IMR-90 (cell line): ENCODE data around the gene COX6B2. TPM values are rescaled to one million over a fixed set of nuclear protein-coding genes. Genes with fewer than 3 reads are reported as not detected.

Experiments used
- ATAC-seq: fragments of 200-7000 bp; cut with Tn5 transposase; 2 replicates; pipeline ENCODE4 v1.9.1; 2020; ENCODE audit warnings: low read depth, mild to moderate bottlenecking, moderate library complexity
- BruUV-seq: library from RNA; stranded (reverse); fragments of 400-500 nt; replicated peaks from 2 replicates; lab custom pipeline; 2021; lab: Mats Ljungman, UMichigan
- CTCF ChIA-PET: fragments of 300-600 bp; formaldehyde crosslinking; extraction: SDS; loops from one replicate; lab custom pipeline; 2021; ENCODE audit warnings: antibody characterized with exemption; lab: Yijun Ruan, JAX
- POLR2A ChIA-PET: fragments of 300-600 bp; sonication (Branson Sonifier 250); formaldehyde crosslinking; loops from one replicate; lab custom pipeline; 2022; ENCODE audit warnings: antibody characterized with exemption; ENCODE audit not compliant: unreplicated experiment; lab: Charles Lee
- DNase-seq: peaks from one replicate; pipeline ENCODE4 v3.0.0; 2013
- H2AFZ ChIP-seq: replicated peaks from 2 replicates; pipeline ENCODE3; 2013; ENCODE audit warnings: low read length, mild to moderate bottlenecking; ENCODE audit not compliant: poor library complexity
- H2AK5ac ChIP-seq: 2 replicates; pipeline ENCODE4 v1.6.1; 2013; ENCODE audit warnings: low read depth, low read length, inconsistent platforms
- H2AK9ac ChIP-seq: replicated peaks from 2 replicates; pipeline ENCODE3; 2013; ENCODE audit warnings: mild to moderate bottlenecking, low read depth, low read length, moderate library complexity; ENCODE audit not compliant: poor library complexity
- H2BK120ac ChIP-seq: 2 replicates; pipeline ENCODE4 v1.6.1; 2013; ENCODE audit warnings: low read depth, low read length, inconsistent platforms
- H2BK15ac ChIP-seq: 3 replicates; pipeline ENCODE4 v1.6.1; 2013; ENCODE audit warnings: low read depth, low read length, inconsistent platforms
- H2BK20ac ChIP-seq: 2 replicates; pipeline ENCODE4 v1.6.1; 2013; ENCODE audit warnings: low read depth, mild to moderate bottlenecking, inconsistent platforms, low read length, moderate library complexity
- H2BK5ac ChIP-seq: 2 replicates; pipeline ENCODE4 v1.6.1; 2013; ENCODE audit warnings: mild to moderate bottlenecking, low read depth, low read length, inconsistent platforms; ENCODE audit not compliant: poor library complexity, severe bottlenecking
- H3K14ac ChIP-seq: replicated peaks from 2 replicates; pipeline ENCODE4 v1.6.1; 2013; ENCODE audit warnings: low read depth, low read length, inconsistent platforms
- H3K18ac ChIP-seq: 2 replicates; pipeline ENCODE4 v1.6.1; 2013; ENCODE audit warnings: low read depth, low read length, control low read depth
- H3K23ac ChIP-seq: 2 replicates; pipeline ENCODE4 v1.6.1; 2013; ENCODE audit warnings: low read depth, low read length, inconsistent platforms
- H3K27ac ChIP-seq: 2 replicates; pipeline ENCODE4 v1.5.1; 2013; ENCODE audit warnings: mild to moderate bottlenecking, control low read depth, low read length; ENCODE audit not compliant: insufficient read depth
- H3K27me3 ChIP-seq: 2 replicates; pipeline ENCODE4 v1.6.1; 2013; ENCODE audit warnings: low read length; ENCODE audit not compliant: control insufficient read depth, insufficient read depth
- H3K36me3 ChIP-seq: 2 replicates; pipeline ENCODE4 v1.6.1; 2013; ENCODE audit warnings: low read length, mixed read lengths; ENCODE audit not compliant: control insufficient read depth, insufficient read depth
- H3K4ac ChIP-seq: 2 replicates; pipeline ENCODE4 v1.6.1; 2013; ENCODE audit warnings: low read depth, low read length, inconsistent platforms
- H3K4me1 ChIP-seq: 2 replicates; pipeline ENCODE4 v1.6.1; 2013; ENCODE audit warnings: low read length, mixed read lengths; ENCODE audit not compliant: control insufficient read depth, insufficient read depth
- H3K4me2 ChIP-seq: 2 replicates; pipeline ENCODE4 v1.6.1; 2013; ENCODE audit warnings: low read depth, mild to moderate bottlenecking, control low read depth, low read length, moderate library complexity
- H3K4me3 ChIP-seq: 2 replicates; pipeline ENCODE4 v1.5.1; 2013; ENCODE audit warnings: low read depth, mild to moderate bottlenecking, control low read depth, low read length, moderate library complexity; ENCODE audit not compliant: insufficient read depth
- H3K56ac ChIP-seq: 2 replicates; pipeline ENCODE4 v1.6.1; 2013; ENCODE audit warnings: low read length, inconsistent platforms; ENCODE audit not compliant: insufficient read depth; ENCODE audit errors: extremely low read depth
- H3K79me1 ChIP-seq, 2 experiments: 2 replicates each; pipeline ENCODE4 v1.6.1; 2013; ENCODE audit warnings: low read length in 2 of 2, inconsistent platforms in 1 of 2, low read depth in 1 of 2
- H3K9ac ChIP-seq: 2 replicates; pipeline ENCODE4 v1.6.1; 2013; ENCODE audit warnings: low read depth, low read length, control low read depth
- H3K9me1 ChIP-seq: 2 replicates; pipeline ENCODE4 v1.6.1; 2013; ENCODE audit warnings: low read length, inconsistent platforms; ENCODE audit not compliant: insufficient read depth
- H3K9me3 ChIP-seq: 2 replicates; pipeline ENCODE4 v1.6.1; 2013; ENCODE audit warnings: low read length; ENCODE audit not compliant: control insufficient read depth, insufficient read depth
- H4K20me1 ChIP-seq: 2 replicates; pipeline ENCODE4 v1.6.1; 2013; ENCODE audit warnings: low read length, inconsistent platforms; ENCODE audit not compliant: insufficient read depth
- H4K5ac ChIP-seq: 2 replicates; pipeline ENCODE4 v1.6.1; 2013; ENCODE audit warnings: mild to moderate bottlenecking, low read depth, low read length, control low read depth
- H4K8ac ChIP-seq, 2 experiments: 2 replicates each; pipeline ENCODE4 v1.6.1; 2013; ENCODE audit warnings: low read depth in 2 of 2, low read length in 2 of 2, control low read depth in 1 of 2, inconsistent platforms in 1 of 2
- H4K91ac ChIP-seq: 2 replicates; pipeline ENCODE4 v1.6.1; 2013; ENCODE audit warnings: low read depth, low read length, inconsistent platforms; ENCODE audit not compliant: insufficient read depth
- CEBPB ChIP-seq: IDR thresholded peaks from 2 replicates; pipeline ENCODE4 v1.6.1; 2012; ENCODE audit warnings: low read depth, low read length, improper control_type of control experiment
- CHD1 ChIP-seq: IDR thresholded peaks from 2 replicates; pipeline ENCODE4 v1.6.1; 2012; ENCODE audit warnings: low read depth, low read length, improper control_type of control experiment
- MAZ ChIP-seq: IDR thresholded peaks from 2 replicates; pipeline ENCODE4 v1.6.1; 2012; ENCODE audit warnings: low read depth, mild to moderate bottlenecking, low read length, improper control_type of control experiment, moderate library complexity, borderline replicate concordance
- MXI1 ChIP-seq: IDR thresholded peaks from 2 replicates; pipeline ENCODE4 v1.6.1; 2012; ENCODE audit warnings: low read depth, mild to moderate bottlenecking, low read length, moderate library complexity, borderline replicate concordance
- POLR2A ChIP-seq: IDR thresholded peaks from 2 replicates; pipeline ENCODE4 v1.6.1; 2012; ENCODE audit warnings: mild to moderate bottlenecking, low read depth, low read length
- WGBS, 2 experiments: methylation state at CpG; one replicate each; pipeline versions ENCODE4 v1.1.5 to v1.1.7; 2013; ENCODE audit warnings: missing lambda C conversion rate in 2 of 2; ENCODE audit not compliant: insufficient read length in 1 of 2; ENCODE audit errors: extremely low coverage in 2 of 2; 5-methylcytosine and 5-hydroxymethylcytosine counted together
- dilution Hi-C: fragments of 300-500 bp; cut with HindIII; formaldehyde crosslinking; loops from one replicate; pipeline ENCODE4 v1.14.3; 2018; ENCODE audit warnings: low sequenced_read_pairs; ENCODE audit not compliant: unreplicated experiment
- in situ Hi-C: fragments of 300-500 bp; cut with MboI; formaldehyde crosslinking; loops from 3 replicates; pipeline ENCODE4 v1.14.3; 2019; ENCODE audit warnings: low sequenced_read_pairs, inconsistent platforms, mixed read lengths
- intact Hi-C: fragments of 100-400 bp; cut with micrococcal nuclease; formaldehyde crosslinking; loops from 2 replicates; pipeline ENCODE4 v1.10.0; 2022
- polyA plus RNA-seq, 3 experiments: library from polyadenylated mRNA; depleted of rRNA; stranded (reverse); fragments of >200 nt; gene quantifications; 2 replicates each; pipeline ENCODE4 v1.2.3, GENCODE V29; 2012; ENCODE audit warnings: low replicate concordance in 1 of 3
- total RNA-seq: library from RNA; depleted of rRNA; stranded (reverse); fragments of >200 nt; gene quantifications from 2 replicates; pipeline ENCODE4 v1.2.3, GENCODE V29; 2012

Gene COX6B2
- total and polyA plus RNA-seq, 2 of the 4 experiments (the other 2 are of a cell fraction), result 0.19 TPM; not detected in 1

GRCh38 chr19:55385724-55386492 lies 31.4 kb upstream of the COX6B2 start, which contains the start of gene RPL28:
Gene RPL28 (plus strand): TSS chr19:55385932. CDS start chr19:55386358, 426 bp downstream.
- POLR2A ChIA-PET, result no interaction called here
- peak within 1 kb of the TSS; percentile 99 for H3K23ac ChIP-seq
- peak within 1 kb of the TSS; percentile 79 to 99 for H4K8ac ChIP-seq
- peak; percentile 83 for ATAC-seq
- H3K4ac ChIP-seq, result peak within 1 kb of the TSS; percentile 98
- no peaks in the 10 kb centered on the region for H3K9me3 ChIP-seq
- TSS peak; percentile 91 for BruUV-seq
- H3K79me1 ChIP-seq, result peaks cover 24 to 55% of the 10 kb centered on the region in 2 experiments
- H4K91ac ChIP-seq, result peak within 1 kb of the TSS; percentile 98
- H3K27me3 ChIP-seq, result no peaks in the 10 kb centered on the region
- peak within 1 kb of the TSS; percentile 96 for H4K5ac ChIP-seq
- H2AFZ ChIP-seq, result peak within 1 kb of the TSS; percentile 90
- peak within 1 kb of the TSS; percentile 98 for H3K18ac ChIP-seq
- peak within 1 kb of the TSS; percentile 96 for H3K9ac ChIP-seq
- H4K20me1 ChIP-seq, result peaks cover 52% of the 10 kb centered on the region
- 0% methylated on average over 55 of the region's 68 CpGs; no CpG with 5 or more reads in 1 of the 2 experiments for WGBS, 2 experiments
- peak within 1 kb of the TSS; percentile 74 for H3K4me3 ChIP-seq
- H3K9me1 ChIP-seq, result peaks cover 28% of the 10 kb centered on the region
- peak within 1 kb of the TSS; percentile 89 for H2BK5ac ChIP-seq
- intact Hi-C loops, result loop anchor here (5.0 kb wide), 2 partner anchors 84 to 104 kb away; partner anchors contain the start of genes BRSK1 and HSPBP1
- H3K14ac ChIP-seq, result peak within 1 kb of the TSS; percentile 100
- CTCF ChIA-PET, result no interaction called here
- peak; percentile 97 for DNase-seq
- in situ Hi-C loops, result loop anchor here (10.0 kb wide), 1 partner anchor 91 kb away; no protein-coding TSS in a partner anchor
- peaks cover 41% of the 10 kb centered on the region for H3K4me1 ChIP-seq
- H3K56ac ChIP-seq, result peak within 1 kb of the TSS; percentile 99
- H2AK5ac ChIP-seq, result peak within 1 kb of the TSS; percentile 98
- peaks cover 44% of the 10 kb centered on the region for H3K36me3 ChIP-seq
- peak within 1 kb of the TSS; percentile 96 for H3K4me2 ChIP-seq
- TF ChIP-seq MXI1 (peak; percentile 50), CHD1 (peak; percentile 96; the same call in 1 of the 2 replicates), CEBPB (no peak), POLR2A (peak; percentile 100), MAZ (peak; percentile 49; the same call in 1 of the 2 replicates)
- H2BK20ac ChIP-seq, result peak within 1 kb of the TSS; percentile 91
- H2AK9ac ChIP-seq, result peak within 1 kb of the TSS; percentile 99
- H2BK120ac ChIP-seq, result peak within 1 kb of the TSS; percentile 97
- H3K27ac ChIP-seq, result peak within 1 kb of the TSS; percentile 93
- dilution Hi-C loops, result no loop called here
- peak within 1 kb of the TSS; percentile 82; the same call in 1 of the 3 replicates for H2BK15ac ChIP-seq
